HCT116 (cell line): ENCODE measurements around the gene ACO2. TPM values are rescaled to one million over a fixed set of nuclear protein-coding genes. Genes with fewer than 3 reads are reported as not detected.

Experiments used
- ATAC-seq: fragments of 200-7000 bp; cut with Tn5 transposase; 2 replicates; pipeline ENCODE4 v1.9.1; 2020; ENCODE audit warnings: mild to moderate bottlenecking, moderate library complexity
- BruUV-seq: library from RNA; stranded (reverse); fragments of 400-500 nt; replicated peaks from 2 replicates; lab custom pipeline; 2021; lab: Mats Ljungman, UMichigan
- CTCF ChIA-PET: fragments of 300-600 bp; sonication (Branson Sonifier 250); formaldehyde crosslinking; loops from one replicate; lab custom pipeline; 2021; ENCODE audit warnings: antibody characterized with exemption; lab: Charles Lee
- POLR2A ChIA-PET: fragments of 300-600, 350-600 bp; sonication (Branson Sonifier 250); formaldehyde crosslinking; loops from one replicate; lab custom pipeline; 2021; ENCODE audit warnings: antibody characterized with exemption; lab: Charles Lee
- RAD21 ChIA-PET, 2 experiments: fragments of 300-600 bp; sonication (Branson Sonifier 250); formaldehyde crosslinking; loops; one replicate each; lab custom pipeline; 2023; ENCODE audit warnings: low total read pairs in 2 of 2; ENCODE audit not compliant: uncharacterized antibody in 2 of 2, unreplicated experiment in 2 of 2, low non-redundant PET in 1 of 2; lab: Charles Lee
- DNase-seq: peaks from one replicate; pipeline ENCODE4 v3.0.0-alpha.2; 2010; ENCODE audit warnings: low read depth, low spot score
- H2AFZ ChIP-seq: fragments of 200-600 bp; shearing (Covaris generic), sonication (generic); 2 replicates; pipeline ENCODE4 v1.6.1; 2017; ENCODE audit warnings: low read depth, mixed run types, mixed read lengths, antibody characterized with exemption, low read length; ENCODE audit not compliant: poor library complexity, severe bottlenecking
- H3K27ac ChIP-seq: 2 replicates; pipeline ENCODE4 v1.5.1; 2012; ENCODE audit warnings: low read depth, low read length
- H3K27me3 ChIP-seq: fragments of 200-600 bp; sonication (generic); 2 replicates; pipeline ENCODE4 v1.6.1; 2016; ENCODE audit warnings: mixed run types, low read length, mixed read lengths; ENCODE audit not compliant: insufficient read depth
- H3K36me3 ChIP-seq, 2 experiments: fragments of 200-500 bp in 1 of 2; fragments of 200-600 bp in 1 of 2; sonication (Bioruptor generic) in 1 of 2; sonication (generic) in 1 of 2; 2 replicates each; pipeline versions ENCODE4 v1.5.1 to v1.6.1; 2014 to 2016; ENCODE audit warnings: low read length in 2 of 2, inconsistent platforms in 1 of 2, mixed read lengths in 1 of 2, mixed run types in 1 of 2; ENCODE audit not compliant: insufficient read depth in 2 of 2, control insufficient read depth in 1 of 2
- H3K4me1 ChIP-seq, 2 experiments: fragments of 200-600 bp in 1 of 2; sonication (generic) in 1 of 2; 2 replicates each; pipeline versions ENCODE4 v1.5.1 to v1.6.1; 2012 to 2017; ENCODE audit warnings: low read length in 2 of 2, inconsistent platforms in 1 of 2, mild to moderate bottlenecking in 1 of 2, mixed read lengths in 1 of 2, mixed run types in 1 of 2, moderate library complexity in 1 of 2; ENCODE audit not compliant: insufficient read depth in 2 of 2, control insufficient read depth in 1 of 2
- H3K4me2 ChIP-seq: fragments of 200-600 bp; sonication (generic); 2 replicates; pipeline ENCODE4 v1.6.1; 2017; ENCODE audit warnings: mixed run types, low read length, mixed read lengths
- H3K4me3 ChIP-seq, 2 experiments: fragments of 200-600 bp in 1 of 2; sonication (generic) in 1 of 2; replicated peaks in 1 of 2; 2 replicates each; pipeline ENCODE4 v1.5.1; 2011 to 2016; ENCODE audit warnings: low read length in 2 of 2, control low read depth in 1 of 2, low read depth in 1 of 2, mild to moderate bottlenecking in 1 of 2, mixed read lengths in 1 of 2, mixed run types in 1 of 2
- H3K79me2 ChIP-seq: fragments of 200-600 bp; sonication (generic); 2 replicates; pipeline ENCODE4 v1.6.1; 2017; ENCODE audit warnings: mild to moderate bottlenecking, mixed run types, low read length, moderate library complexity, mixed read lengths; ENCODE audit not compliant: insufficient read depth
- H3K9ac ChIP-seq: fragments of 200-600 bp; sonication (generic); 2 replicates; pipeline ENCODE4 v1.6.1; 2016; ENCODE audit warnings: low read length, mixed read lengths
- H3K9me2 ChIP-seq: fragments of 200-600 bp; sonication (generic), shearing (Covaris generic); 2 replicates; pipeline ENCODE4 v1.6.1; 2017; ENCODE audit warnings: mixed run types, mild to moderate bottlenecking, moderate library complexity; ENCODE audit not compliant: insufficient read depth
- H3K9me3 ChIP-seq, 2 experiments: fragments of 200-500 bp in 1 of 2; fragments of 200-600 bp in 1 of 2; sonication (Bioruptor generic) in 1 of 2; sonication (generic) in 1 of 2; 2 replicates each; pipeline ENCODE4 v1.6.1; 2014 to 2017; ENCODE audit warnings: low read length in 2 of 2, mixed read lengths in 2 of 2, inconsistent platforms in 1 of 2, low read depth in 1 of 2, mild to moderate bottlenecking in 1 of 2, mixed run types in 1 of 2, moderate library complexity in 1 of 2; ENCODE audit not compliant: control insufficient read depth in 1 of 2, insufficient read depth in 1 of 2
- H4K20me1 ChIP-seq: fragments of 200-600 bp; sonication (generic), shearing (Covaris generic); 2 replicates; pipeline ENCODE4 v1.6.1; 2017; ENCODE audit warnings: mixed run types, mild to moderate bottlenecking, moderate library complexity; ENCODE audit not compliant: insufficient read depth
- CEBPB ChIP-seq: IDR thresholded peaks from 2 replicates; pipeline ENCODE4 v1.6.1; 2012; ENCODE audit warnings: low read depth
- EGR1 ChIP-seq: IDR thresholded peaks from 2 replicates; pipeline ENCODE4 v1.6.1; 2012; ENCODE audit warnings: low read depth
- EZH2 ChIP-seq: fragments of 200-600 bp; sonication (generic); IDR thresholded peaks from 2 replicates; pipeline ENCODE4 v1.6.1; 2017; ENCODE audit warnings: antibody characterized with exemption, mixed run types
- FOSL1 ChIP-seq: IDR thresholded peaks from 2 replicates; pipeline ENCODE4 v1.6.1; 2012; ENCODE audit warnings: low read depth
- JUND ChIP-seq: IDR thresholded peaks from 2 replicates; pipeline ENCODE4 v1.6.1; 2012
- POLR2A ChIP-seq: IDR thresholded peaks from 2 replicates; pipeline ENCODE4 v1.7.0; 2011; ENCODE audit warnings: borderline replicate concordance; ENCODE audit not compliant: insufficient read depth, insufficient read length; ENCODE audit errors: extremely low read depth
- POLR2AphosphoS5 ChIP-seq: IDR thresholded peaks from 2 replicates; pipeline ENCODE4 v1.6.1; 2011; ENCODE audit warnings: mild to moderate bottlenecking, low read depth, low read length, moderate library complexity
- RAD21 ChIP-seq: IDR thresholded peaks from 2 replicates; pipeline ENCODE4 v1.6.1; 2012; ENCODE audit warnings: low read depth, mild to moderate bottlenecking
- SIN3A ChIP-seq: IDR thresholded peaks from 2 replicates; pipeline ENCODE4 v1.6.1; 2012; ENCODE audit warnings: low read depth
- TCF7L2 ChIP-seq: IDR thresholded peaks from 2 replicates; pipeline ENCODE4 v1.7.0; 2011; ENCODE audit warnings: borderline replicate concordance, inconsistent platforms; ENCODE audit not compliant: insufficient read depth, insufficient read length; ENCODE audit errors: extremely low read depth
- YY1 ChIP-seq: IDR thresholded peaks from 2 replicates; pipeline ENCODE4 v1.6.1; 2011; ENCODE audit warnings: low read length, low read depth, moderate library complexity, mild to moderate bottlenecking; ENCODE audit not compliant: insufficient replicate concordance; ENCODE audit errors: extremely low read depth
- ZFX ChIP-seq: fragments of 450-650 bp; IDR thresholded peaks from 2 replicates; pipeline ENCODE4 v1.6.1; 2017
- intact Hi-C: fragments of 100-400 bp; cut with micrococcal nuclease; formaldehyde crosslinking; loops from 2 replicates; pipeline ENCODE4 v1.10.0; 2022
- total RNA-seq: library from RNA; stranded (reverse); gene quantifications from one replicate; pipeline ENCODE4 v1.2.1, GENCODE V29; 2021; ENCODE audit not compliant: unreplicated experiment
- TF ChIP-seq, protein P1 (sequence below): IDR thresholded peaks from 2 replicates; pipeline ENCODE4 v1.6.1; 2012
- TF ChIP-seq, protein P2 (sequence below): IDR thresholded peaks from 2 replicates; pipeline ENCODE4 v1.6.1; 2012; ENCODE audit warnings: low read depth
- TF ChIP-seq, protein P3 (sequence below): IDR thresholded peaks from 2 replicates; pipeline ENCODE4 v1.6.1; 2011; ENCODE audit warnings: mild to moderate bottlenecking, low read length, moderate library complexity; ENCODE audit not compliant: insufficient replicate concordance; ENCODE audit errors: extremely low read depth
- TF ChIP-seq, protein P4 (sequence below): IDR thresholded peaks from 2 replicates; pipeline ENCODE4 v1.6.1; 2012
- TF ChIP-seq, protein P5 (sequence below), 3 experiments: fragments of 200-600 bp in 1 of 3; sonication (generic) in 1 of 3; IDR thresholded peaks in 2 of 3; conservative IDR thresholded peaks in 1 of 3; 2 replicates each; pipeline ENCODE4 v1.5.1; 2012 to 2017; ENCODE audit warnings: low read depth in 2 of 3, low read length in 2 of 3, antibody characterized with exemption in 1 of 3, borderline replicate concordance in 1 of 3, control low read depth in 1 of 3, mild to moderate bottlenecking in 1 of 3, mixed read lengths in 1 of 3, mixed run types in 1 of 3, moderate library complexity in 1 of 3; ENCODE audit not compliant: insufficient read depth in 1 of 3

The ACO2 gene
- total RNA-seq, 1 experiment from 2014 or later = 108 TPM

DNA sequence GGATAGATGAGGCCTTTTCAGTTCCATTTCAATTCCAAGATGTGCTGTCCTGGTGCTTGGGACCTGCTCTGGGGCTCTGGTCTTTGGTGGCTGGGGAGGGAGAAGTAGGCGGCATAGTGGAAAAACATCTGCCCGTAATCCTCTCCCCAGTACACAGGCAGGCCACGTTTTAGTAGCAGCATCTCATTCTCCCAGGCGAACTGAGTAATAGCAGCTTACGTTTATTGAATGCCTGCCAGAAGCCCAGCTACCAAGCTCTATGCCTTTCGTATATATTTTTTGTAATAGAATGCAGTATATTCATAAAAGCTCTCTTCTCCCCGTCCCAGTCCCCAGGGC lies 11.4 kb downstream of the ACO2 start:
- Histone ChIP-seq H3K27ac (no peak overlapping the region), H3K27me3 (no peaks in the 10 kb centered on the region), H3K36me3 (0 out of 4 replicates have a peak, but pooled peaks cover 0 to 3% of the 10 kb centered on the region in 2 experiments), H3K9ac (no peak overlapping the region), H3K79me2 (peaks cover 94% of the 10 kb centered on the region), H3K9me2 (no peaks in the 10 kb centered on the region), H3K4me3 (no peak overlapping the region), H4K20me1 (peaks cover 12% of the 10 kb centered on the region; the same call in 1 of the 2 replicates), H2AFZ (no peak overlapping the region), H3K4me2 (peak overlapping the region; percentile 13; the same call in 1 of the 2 replicates), H3K9me3 (no peaks in the 10 kb centered on the region), H3K4me1 (peaks cover 3 to 29% of the 10 kb centered on the region in 2 experiments; a peak in 3 of 4 replicates)
- no TSS peak for BruUV-seq
- POLR2A ChIA-PET = interaction anchor here (0.7 to 2.0 kb wide), 2 partner anchors 12 to 32 kb away, joined by 3 to 6 read pairs; partner anchors contain the start of genes ACO2 and PHF5A
- CTCF ChIA-PET = interaction anchor here (0.9 kb wide), 1 partner anchor 37 kb away, joined by 3 read pairs; no protein-coding TSS in a partner anchor
- RAD21 ChIA-PET = no interaction called here
- TF ChIP-seq JUND (no peak), EGR1 (no peak), ZFX (no peak), POLR2AphosphoS5 (no peak), SIN3A (no peak), FOSL1 (no peak), EZH2 (no peak), CEBPB (no peak), POLR2A (no peak), RAD21 (no peak), TCF7L2 (no peak), YY1 (no peak)
- TF ChIP-seq, protein P1, sequence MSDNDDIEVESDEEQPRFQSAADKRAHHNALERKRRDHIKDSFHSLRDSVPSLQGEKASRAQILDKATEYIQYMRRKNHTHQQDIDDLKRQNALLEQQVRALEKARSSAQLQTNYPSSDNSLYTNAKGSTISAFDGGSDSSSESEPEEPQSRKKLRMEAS = no peak
- TF ChIP-seq, protein P2, sequence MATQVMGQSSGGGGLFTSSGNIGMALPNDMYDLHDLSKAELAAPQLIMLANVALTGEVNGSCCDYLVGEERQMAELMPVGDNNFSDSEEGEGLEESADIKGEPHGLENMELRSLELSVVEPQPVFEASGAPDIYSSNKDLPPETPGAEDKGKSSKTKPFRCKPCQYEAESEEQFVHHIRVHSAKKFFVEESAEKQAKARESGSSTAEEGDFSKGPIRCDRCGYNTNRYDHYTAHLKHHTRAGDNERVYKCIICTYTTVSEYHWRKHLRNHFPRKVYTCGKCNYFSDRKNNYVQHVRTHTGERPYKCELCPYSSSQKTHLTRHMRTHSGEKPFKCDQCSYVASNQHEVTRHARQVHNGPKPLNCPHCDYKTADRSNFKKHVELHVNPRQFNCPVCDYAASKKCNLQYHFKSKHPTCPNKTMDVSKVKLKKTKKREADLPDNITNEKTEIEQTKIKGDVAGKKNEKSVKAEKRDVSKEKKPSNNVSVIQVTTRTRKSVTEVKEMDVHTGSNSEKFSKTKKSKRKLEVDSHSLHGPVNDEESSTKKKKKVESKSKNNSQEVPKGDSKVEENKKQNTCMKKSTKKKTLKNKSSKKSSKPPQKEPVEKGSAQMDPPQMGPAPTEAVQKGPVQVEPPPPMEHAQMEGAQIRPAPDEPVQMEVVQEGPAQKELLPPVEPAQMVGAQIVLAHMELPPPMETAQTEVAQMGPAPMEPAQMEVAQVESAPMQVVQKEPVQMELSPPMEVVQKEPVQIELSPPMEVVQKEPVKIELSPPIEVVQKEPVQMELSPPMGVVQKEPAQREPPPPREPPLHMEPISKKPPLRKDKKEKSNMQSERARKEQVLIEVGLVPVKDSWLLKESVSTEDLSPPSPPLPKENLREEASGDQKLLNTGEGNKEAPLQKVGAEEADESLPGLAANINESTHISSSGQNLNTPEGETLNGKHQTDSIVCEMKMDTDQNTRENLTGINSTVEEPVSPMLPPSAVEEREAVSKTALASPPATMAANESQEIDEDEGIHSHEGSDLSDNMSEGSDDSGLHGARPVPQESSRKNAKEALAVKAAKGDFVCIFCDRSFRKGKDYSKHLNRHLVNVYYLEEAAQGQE = no peak
- TF ChIP-seq, protein P3, sequence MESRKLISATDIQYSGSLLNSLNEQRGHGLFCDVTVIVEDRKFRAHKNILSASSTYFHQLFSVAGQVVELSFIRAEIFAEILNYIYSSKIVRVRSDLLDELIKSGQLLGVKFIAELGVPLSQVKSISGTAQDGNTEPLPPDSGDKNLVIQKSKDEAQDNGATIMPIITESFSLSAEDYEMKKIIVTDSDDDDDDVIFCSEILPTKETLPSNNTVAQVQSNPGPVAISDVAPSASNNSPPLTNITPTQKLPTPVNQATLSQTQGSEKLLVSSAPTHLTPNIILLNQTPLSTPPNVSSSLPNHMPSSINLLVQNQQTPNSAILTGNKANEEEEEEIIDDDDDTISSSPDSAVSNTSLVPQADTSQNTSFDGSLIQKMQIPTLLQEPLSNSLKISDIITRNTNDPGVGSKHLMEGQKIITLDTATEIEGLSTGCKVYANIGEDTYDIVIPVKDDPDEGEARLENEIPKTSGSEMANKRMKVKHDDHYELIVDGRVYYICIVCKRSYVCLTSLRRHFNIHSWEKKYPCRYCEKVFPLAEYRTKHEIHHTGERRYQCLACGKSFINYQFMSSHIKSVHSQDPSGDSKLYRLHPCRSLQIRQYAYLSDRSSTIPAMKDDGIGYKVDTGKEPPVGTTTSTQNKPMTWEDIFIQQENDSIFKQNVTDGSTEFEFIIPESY = no peak
- TF ChIP-seq, protein P4, sequence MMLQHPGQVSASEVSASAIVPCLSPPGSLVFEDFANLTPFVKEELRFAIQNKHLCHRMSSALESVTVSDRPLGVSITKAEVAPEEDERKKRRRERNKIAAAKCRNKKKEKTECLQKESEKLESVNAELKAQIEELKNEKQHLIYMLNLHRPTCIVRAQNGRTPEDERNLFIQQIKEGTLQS = no peak
- TF ChIP-seq, protein P5, sequence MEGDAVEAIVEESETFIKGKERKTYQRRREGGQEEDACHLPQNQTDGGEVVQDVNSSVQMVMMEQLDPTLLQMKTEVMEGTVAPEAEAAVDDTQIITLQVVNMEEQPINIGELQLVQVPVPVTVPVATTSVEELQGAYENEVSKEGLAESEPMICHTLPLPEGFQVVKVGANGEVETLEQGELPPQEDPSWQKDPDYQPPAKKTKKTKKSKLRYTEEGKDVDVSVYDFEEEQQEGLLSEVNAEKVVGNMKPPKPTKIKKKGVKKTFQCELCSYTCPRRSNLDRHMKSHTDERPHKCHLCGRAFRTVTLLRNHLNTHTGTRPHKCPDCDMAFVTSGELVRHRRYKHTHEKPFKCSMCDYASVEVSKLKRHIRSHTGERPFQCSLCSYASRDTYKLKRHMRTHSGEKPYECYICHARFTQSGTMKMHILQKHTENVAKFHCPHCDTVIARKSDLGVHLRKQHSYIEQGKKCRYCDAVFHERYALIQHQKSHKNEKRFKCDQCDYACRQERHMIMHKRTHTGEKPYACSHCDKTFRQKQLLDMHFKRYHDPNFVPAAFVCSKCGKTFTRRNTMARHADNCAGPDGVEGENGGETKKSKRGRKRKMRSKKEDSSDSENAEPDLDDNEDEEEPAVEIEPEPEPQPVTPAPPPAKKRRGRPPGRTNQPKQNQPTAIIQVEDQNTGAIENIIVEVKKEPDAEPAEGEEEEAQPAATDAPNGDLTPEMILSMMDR (IDR thresholded peaks at IDR 0.05 in 2 of 3, conservative IDR thresholded peaks at IDR 0.05 in 1 of 3; ENCODE audit: borderline replicate concordance in 1 of 3, insufficient read depth in 1 of 3, low read depth in 2 of 3, low read length in 2 of 3) = no peak
- no peak for DNase-seq
- intact Hi-C loops = no loop called here
- ATAC-seq = no peak
